Esophagus muscularis mucosa (tissue), 3 donors: ENCODE results near the gene KIF16B.

Source experiments
- POLR2A ChIP-seq: fragments of 450-650 bp; IDR thresholded peaks from one replicate; pipeline ENCODE4 v1.6.1; 2017; ENCODE audit warnings: antibody characterized with exemption, moderate library complexity, mild to moderate bottlenecking, low read depth
- TF ChIP-seq, protein P1 (sequence below), 3 experiments: fragments of 200-600 bp in 2 of 3; fragments of 450-650 bp in 1 of 3; sonication (generic) in 2 of 3; IDR thresholded peaks; one replicate each; pipeline ENCODE4 v1.5.1; 2017 to 2019; ENCODE audit warnings: antibody characterized with exemption in 3 of 3, mild to moderate bottlenecking in 2 of 3, moderate library complexity in 1 of 3

DNA sequence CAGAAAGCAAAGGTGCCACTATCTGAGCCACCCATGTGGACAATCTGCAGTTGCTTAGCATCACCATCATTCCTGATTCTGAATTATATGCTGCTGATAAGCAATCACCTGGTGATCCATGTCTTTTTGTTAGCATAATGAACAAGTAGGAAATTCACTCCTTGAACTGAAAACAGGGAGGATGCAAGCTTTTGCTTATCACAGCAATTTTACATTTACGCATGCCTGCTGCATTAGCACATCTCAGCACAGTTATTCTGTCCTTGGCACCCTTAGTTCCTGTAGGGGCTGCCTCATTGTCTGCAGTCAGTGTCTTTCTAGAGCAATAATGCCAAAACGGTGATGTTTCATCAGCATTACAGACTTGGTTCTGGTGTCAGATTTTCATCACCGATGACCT lies 162.6 kb downstream of the KIF16B start:
- TF ChIP-seq, protein P1, sequence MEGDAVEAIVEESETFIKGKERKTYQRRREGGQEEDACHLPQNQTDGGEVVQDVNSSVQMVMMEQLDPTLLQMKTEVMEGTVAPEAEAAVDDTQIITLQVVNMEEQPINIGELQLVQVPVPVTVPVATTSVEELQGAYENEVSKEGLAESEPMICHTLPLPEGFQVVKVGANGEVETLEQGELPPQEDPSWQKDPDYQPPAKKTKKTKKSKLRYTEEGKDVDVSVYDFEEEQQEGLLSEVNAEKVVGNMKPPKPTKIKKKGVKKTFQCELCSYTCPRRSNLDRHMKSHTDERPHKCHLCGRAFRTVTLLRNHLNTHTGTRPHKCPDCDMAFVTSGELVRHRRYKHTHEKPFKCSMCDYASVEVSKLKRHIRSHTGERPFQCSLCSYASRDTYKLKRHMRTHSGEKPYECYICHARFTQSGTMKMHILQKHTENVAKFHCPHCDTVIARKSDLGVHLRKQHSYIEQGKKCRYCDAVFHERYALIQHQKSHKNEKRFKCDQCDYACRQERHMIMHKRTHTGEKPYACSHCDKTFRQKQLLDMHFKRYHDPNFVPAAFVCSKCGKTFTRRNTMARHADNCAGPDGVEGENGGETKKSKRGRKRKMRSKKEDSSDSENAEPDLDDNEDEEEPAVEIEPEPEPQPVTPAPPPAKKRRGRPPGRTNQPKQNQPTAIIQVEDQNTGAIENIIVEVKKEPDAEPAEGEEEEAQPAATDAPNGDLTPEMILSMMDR (IDR thresholded peaks at IDR 0.05) = no peak
- TF ChIP-seq POLR2A = no peak
